A549 (cell line): ENCODE data around the gene EML4.

Experiments
- CBX2 ChIP-seq: fragments of 200-600 bp; sonication (generic); IDR thresholded peaks from 2 replicates; pipeline ENCODE4 v1.6.1; 2016; ENCODE audit warnings: low read depth, mild to moderate bottlenecking, borderline replicate concordance
- CEBPB ChIP-seq, 2 experiments: fragments of >200 bp in 1 of 2; sonication (Bioruptor Twin) in 1 of 2; formaldehyde crosslinking in 1 of 2; IDR thresholded peaks; 2 replicates each; pipeline ENCODE4 v1.6.1; 2012 to 2016
- CHD4 ChIP-seq: fragments of 200-600 bp; sonication (generic); IDR thresholded peaks from 2 replicates; pipeline ENCODE4 v1.6.1; 2016; ENCODE audit warnings: antibody characterized with exemption, mild to moderate bottlenecking, borderline replicate concordance
- EP300 ChIP-seq, 2 experiments: fragments of >200 bp; sonication (Bioruptor Twin); formaldehyde crosslinking; IDR thresholded peaks; 2 replicates in 1 of 2; 3 replicates in 1 of 2; pipeline ENCODE4 v1.6.1; 2016 to 2017
- JUNB ChIP-seq: fragments of >200 bp; sonication (Bioruptor Twin); formaldehyde crosslinking; IDR thresholded peaks from 2 replicates; pipeline ENCODE4 v1.6.1; 2016
- NFE2L2 ChIP-seq: fragments of 150-350 bp; conservative IDR thresholded peaks from 2 replicates; pipeline ENCODE4 v1.6.1; 2014; ENCODE audit warnings: low read length
- POLR2A ChIP-seq: IDR thresholded peaks from 2 replicates; pipeline ENCODE4 v1.6.1; 2012; ENCODE audit warnings: mild to moderate bottlenecking, low read length
- RARB ChIP-seq: fragments of 250-450 bp; sonication (Bioruptor Pico); IDR thresholded peaks from 2 replicates; pipeline ENCODE4 v1.8.0; 2021; ENCODE audit warnings: mild to moderate bottlenecking, moderate library complexity
- RFX5 ChIP-seq: fragments of 450-650 bp; IDR thresholded peaks from 2 replicates; pipeline ENCODE4 v1.7.1; 2014; ENCODE audit warnings: antibody characterized with exemption, mild to moderate bottlenecking, moderate library complexity
- TF ChIP-seq, protein P1 (sequence below): fragments of >200 bp; sonication (Bioruptor Twin); formaldehyde crosslinking; IDR thresholded peaks from 3 replicates; pipeline ENCODE4 v1.5.1; 2016
- TF ChIP-seq, protein P2 (sequence below): fragments of 250-450 bp; sonication (Bioruptor Pico); IDR thresholded peaks from 2 replicates; pipeline ENCODE4 v1.5.0; 2021; ENCODE audit warnings: mild to moderate bottlenecking, moderate library complexity, borderline replicate concordance

DNA sequence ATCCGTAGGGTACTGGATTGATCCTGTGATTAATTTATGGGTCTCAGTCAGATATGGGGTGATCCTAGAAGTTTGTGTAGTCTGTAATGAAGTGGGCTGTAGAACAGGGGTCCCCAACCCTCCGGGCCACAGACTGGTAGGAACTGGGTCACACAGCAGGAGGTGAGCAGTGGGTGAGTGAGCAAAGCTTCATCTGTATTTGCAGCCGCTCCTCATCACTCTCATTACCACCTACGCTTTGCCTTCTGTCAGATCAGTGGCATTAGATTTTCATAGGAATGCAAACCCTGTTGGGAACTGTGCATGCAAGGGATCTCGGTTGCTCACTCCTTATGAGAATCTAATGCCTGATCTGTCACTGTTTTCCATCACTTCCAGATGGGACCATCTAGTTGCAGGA lies 48.8 kb downstream of the EML4 start:
- TF ChIP-seq CEBPB (IDR thresholded peaks at IDR 0.05) (no peak), RARB (no peak), EP300 (IDR thresholded peaks at IDR 0.05) (no peak), POLR2A (no peak), CBX2 (no peak), NFE2L2 (no peak), CHD4 (no peak), JUNB (no peak), RFX5 (no peak)
- TF ChIP-seq, protein P1, sequence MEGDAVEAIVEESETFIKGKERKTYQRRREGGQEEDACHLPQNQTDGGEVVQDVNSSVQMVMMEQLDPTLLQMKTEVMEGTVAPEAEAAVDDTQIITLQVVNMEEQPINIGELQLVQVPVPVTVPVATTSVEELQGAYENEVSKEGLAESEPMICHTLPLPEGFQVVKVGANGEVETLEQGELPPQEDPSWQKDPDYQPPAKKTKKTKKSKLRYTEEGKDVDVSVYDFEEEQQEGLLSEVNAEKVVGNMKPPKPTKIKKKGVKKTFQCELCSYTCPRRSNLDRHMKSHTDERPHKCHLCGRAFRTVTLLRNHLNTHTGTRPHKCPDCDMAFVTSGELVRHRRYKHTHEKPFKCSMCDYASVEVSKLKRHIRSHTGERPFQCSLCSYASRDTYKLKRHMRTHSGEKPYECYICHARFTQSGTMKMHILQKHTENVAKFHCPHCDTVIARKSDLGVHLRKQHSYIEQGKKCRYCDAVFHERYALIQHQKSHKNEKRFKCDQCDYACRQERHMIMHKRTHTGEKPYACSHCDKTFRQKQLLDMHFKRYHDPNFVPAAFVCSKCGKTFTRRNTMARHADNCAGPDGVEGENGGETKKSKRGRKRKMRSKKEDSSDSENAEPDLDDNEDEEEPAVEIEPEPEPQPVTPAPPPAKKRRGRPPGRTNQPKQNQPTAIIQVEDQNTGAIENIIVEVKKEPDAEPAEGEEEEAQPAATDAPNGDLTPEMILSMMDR, result no peak
- TF ChIP-seq, protein P2, sequence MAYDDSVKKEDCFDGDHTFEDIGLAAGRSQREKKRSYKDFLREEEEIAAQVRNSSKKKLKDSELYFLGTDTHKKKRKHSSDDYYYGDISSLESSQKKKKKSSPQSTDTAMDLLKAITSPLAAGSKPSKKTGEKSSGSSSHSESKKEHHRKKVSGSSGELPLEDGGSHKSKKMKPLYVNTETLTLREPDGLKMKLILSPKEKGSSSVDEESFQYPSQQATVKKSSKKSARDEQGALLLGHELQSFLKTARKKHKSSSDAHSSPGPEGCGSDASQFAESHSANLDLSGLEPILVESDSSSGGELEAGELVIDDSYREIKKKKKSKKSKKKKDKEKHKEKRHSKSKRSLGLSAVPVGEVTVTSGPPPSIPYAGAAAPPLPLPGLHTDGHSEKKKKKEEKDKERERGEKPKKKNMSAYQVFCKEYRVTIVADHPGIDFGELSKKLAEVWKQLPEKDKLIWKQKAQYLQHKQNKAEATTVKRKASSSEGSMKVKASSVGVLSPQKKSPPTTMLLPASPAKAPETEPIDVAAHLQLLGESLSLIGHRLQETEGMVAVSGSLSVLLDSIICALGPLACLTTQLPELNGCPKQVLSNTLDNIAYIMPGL (CRISPR knock-in tag), result no peak
